Measurements from ENCODE around the gene DGKD.
"Not testable (repeated sequence)": the region's sequence is repeated elsewhere in the genome, so short reads cannot be mapped to it uniquely, and the experiment has no call there.

Gene DGKD

DNA sequence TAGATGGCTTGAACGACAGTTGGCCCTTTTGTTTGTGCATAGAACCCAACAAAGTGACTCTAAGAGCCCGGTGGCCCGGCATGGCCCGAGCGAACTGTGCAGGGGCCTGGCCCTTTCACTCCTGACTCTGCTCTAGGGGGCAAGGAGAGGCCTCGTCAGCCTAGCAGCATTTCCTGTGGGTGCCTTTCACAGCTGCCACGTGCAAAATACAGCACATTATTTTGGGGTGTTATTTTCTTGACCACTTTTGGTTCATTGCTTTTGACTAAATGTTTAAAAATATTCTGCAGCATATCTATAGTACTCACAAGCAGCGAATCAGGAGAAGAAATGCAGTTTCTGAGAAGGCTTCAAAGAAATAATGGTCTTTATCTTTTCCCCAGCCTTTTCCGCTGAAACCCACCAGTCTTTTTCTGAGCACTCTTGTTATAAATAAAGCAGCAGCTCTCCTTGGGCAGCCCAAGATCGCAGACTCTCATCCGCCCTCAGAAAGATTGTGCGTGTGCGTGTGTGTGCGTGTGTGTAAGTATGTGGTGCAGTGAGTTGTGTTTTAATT lies 31.3 kb downstream of the DGKD start:
- TF ChIP-seq, protein P1, sequence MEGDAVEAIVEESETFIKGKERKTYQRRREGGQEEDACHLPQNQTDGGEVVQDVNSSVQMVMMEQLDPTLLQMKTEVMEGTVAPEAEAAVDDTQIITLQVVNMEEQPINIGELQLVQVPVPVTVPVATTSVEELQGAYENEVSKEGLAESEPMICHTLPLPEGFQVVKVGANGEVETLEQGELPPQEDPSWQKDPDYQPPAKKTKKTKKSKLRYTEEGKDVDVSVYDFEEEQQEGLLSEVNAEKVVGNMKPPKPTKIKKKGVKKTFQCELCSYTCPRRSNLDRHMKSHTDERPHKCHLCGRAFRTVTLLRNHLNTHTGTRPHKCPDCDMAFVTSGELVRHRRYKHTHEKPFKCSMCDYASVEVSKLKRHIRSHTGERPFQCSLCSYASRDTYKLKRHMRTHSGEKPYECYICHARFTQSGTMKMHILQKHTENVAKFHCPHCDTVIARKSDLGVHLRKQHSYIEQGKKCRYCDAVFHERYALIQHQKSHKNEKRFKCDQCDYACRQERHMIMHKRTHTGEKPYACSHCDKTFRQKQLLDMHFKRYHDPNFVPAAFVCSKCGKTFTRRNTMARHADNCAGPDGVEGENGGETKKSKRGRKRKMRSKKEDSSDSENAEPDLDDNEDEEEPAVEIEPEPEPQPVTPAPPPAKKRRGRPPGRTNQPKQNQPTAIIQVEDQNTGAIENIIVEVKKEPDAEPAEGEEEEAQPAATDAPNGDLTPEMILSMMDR (IDR thresholded peaks at IDR 0.05; ENCODE audit: extremely low read depth, missing control alignments), result no peak
- DNase-seq (ENCODE audit: low spot score), result peak; percentile 64

DNA sequence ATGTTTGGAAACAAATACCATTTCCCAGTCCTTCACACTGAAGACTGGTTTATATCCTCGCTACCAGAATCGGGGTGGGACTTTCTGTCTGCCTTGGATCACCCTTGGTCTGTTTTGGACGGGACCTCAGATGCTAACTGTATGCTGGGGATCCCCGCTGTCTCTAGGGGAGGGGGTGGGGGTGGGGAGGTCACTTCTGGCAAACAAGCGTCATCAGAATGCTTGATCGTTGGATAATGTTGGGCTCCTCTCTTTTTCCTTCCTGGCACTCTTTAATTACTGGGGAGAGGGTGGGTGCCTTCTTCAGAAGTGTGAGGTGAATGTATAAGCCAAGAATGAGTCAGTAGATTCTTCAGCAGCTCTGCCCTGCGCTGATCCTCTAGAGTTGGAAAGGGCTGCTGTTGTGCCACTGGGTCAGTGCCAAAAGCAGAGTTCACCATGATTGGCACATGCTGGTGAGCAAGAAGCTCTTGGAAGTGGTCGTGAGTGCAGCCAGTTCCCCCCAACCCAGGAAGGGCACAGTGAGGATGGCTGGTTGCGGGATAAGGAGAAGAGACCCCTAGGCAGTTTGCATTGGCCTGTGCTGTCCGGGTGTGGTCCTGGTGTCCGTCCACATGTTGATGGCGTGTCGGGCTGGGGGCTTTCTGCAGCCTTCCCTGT lies 32.2 kb downstream of the DGKD start:
- TF ChIP-seq, protein P1 (IDR thresholded peaks at IDR 0.05; ENCODE audit: extremely low read depth, missing control alignments), result no peak
- no peak for DNase-seq (ENCODE audit: low spot score)

DNA sequence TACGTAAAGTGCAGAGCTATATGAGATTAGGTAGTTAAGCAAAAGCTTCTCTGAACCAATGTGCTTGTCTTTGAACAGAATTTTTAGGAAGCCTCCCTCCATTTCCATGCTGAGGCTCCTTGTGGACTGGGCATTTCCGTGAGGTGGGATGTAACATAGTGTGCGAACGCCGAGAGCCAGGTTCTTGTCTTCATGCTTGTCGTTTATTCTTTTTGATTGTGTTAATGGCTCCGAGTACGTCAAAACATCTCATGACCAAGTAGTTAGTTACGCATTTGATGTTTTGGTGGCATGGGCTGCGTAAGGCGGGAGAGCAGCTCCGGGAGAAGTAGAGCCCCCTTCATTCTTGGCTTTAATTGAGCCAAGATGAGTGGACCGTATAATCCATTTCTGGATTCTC lies 32.9 kb downstream of the DGKD start:
- TF ChIP-seq, protein P1 (IDR thresholded peaks at IDR 0.05; ENCODE audit: extremely low read depth, missing control alignments), result no peak

DNA sequence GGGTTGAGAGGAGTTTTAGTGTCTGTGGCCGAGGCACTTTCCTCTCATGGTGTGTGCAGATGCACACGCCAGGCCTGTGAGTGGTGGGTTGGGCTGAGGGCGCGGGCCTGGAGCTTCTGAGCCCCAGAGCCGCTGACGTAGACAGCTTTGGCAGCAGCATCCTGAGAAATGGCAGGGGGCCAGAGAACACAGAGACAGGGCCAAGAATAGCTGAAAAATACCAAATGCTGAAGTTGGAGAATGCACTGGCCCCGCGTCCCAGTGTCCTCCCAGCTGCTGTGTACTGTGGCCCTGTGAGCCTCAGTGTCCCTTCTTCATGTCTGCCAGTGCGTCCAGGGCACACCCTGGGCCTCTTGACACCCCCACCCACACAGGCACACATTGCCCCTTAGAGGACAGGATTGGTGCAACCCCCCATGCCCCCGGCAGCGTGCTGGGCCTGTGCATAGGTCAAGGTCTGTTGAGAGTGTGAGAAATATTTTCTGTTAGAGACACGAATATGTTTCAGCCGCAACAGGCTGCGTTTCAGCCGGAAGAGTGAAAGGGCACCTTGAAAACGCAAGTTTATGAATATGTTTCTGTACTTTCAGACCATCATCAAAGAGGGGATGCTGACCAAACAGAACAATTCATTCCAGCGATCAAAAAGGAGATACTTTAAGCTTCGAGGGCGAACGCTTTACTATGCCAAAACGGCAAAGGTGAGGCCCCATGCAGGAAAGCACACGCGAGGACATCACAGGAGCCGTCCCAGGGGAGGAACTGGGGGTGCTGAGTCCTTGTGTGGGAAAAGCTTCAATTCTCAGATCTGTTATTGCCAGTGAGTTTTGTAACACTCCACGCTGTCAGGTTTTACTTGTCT lies 33.6 kb downstream of the DGKD start:
- TF ChIP-seq, protein P1 (IDR thresholded peaks at IDR 0.05; ENCODE audit: extremely low read depth, missing control alignments), result no peak
- DNase-seq (ENCODE audit: low spot score), result no peak

More for the DNA sequence above, 32.9 kb downstream of the DGKD start:
- no peak for DNase-seq (ENCODE audit: low spot score)

DNA sequence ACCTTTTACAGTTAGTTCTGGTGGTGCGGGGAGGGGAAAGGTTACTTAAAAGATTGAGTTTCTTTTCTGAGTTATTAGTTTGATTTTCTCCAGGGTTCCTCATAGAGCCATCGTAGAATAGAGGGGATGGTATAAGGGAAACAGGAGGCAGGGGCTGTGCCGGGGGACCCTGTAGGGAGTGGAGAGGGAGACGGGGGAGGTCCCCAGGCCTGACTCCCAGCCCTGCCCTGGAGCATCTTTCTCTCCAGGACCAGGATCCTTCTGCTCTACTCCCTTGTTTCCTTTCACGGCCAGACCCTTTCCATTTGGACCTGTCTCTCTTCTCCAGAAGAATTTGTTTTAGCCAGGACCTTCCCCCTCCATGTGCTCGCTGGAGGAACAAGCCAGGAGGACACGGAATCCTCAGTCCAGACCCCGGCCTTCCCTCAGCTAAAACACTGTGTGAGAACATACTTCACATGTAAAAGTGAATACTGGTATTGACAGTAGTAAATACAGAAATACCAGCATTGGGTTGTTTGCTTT lies 35.4 kb downstream of the DGKD start:
- no peak for DNase-seq (ENCODE audit: low spot score)

DNA sequence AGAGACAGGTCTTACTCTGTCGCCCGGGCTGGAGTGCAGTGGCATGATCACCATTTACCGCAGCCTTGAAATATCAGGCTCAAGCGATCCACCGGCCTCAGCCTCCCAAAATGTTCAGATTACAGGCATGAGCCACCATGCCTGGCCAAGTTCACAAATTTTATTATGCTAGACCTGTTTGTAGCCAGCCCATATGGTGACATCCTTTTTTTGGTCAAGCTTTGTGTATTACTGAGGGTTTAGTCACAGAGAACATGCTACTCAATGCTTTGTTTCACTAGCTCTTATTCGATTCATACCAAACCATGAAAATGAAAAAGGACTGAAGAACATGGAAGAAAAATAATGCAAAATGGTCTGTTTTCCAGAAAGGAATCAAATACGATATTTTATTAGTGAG lies 41.4 kb downstream of the DGKD start:
- DNase-seq (ENCODE audit: low spot score), result no peak
- TF ChIP-seq, protein P1 (IDR thresholded peaks at IDR 0.05; ENCODE audit: extremely low read depth, missing control alignments), result no peak

More for the DNA sequence above, 35.4 kb downstream of the DGKD start:
- TF ChIP-seq, protein P1 (IDR thresholded peaks at IDR 0.05; ENCODE audit: extremely low read depth, missing control alignments), result no peak

DNA sequence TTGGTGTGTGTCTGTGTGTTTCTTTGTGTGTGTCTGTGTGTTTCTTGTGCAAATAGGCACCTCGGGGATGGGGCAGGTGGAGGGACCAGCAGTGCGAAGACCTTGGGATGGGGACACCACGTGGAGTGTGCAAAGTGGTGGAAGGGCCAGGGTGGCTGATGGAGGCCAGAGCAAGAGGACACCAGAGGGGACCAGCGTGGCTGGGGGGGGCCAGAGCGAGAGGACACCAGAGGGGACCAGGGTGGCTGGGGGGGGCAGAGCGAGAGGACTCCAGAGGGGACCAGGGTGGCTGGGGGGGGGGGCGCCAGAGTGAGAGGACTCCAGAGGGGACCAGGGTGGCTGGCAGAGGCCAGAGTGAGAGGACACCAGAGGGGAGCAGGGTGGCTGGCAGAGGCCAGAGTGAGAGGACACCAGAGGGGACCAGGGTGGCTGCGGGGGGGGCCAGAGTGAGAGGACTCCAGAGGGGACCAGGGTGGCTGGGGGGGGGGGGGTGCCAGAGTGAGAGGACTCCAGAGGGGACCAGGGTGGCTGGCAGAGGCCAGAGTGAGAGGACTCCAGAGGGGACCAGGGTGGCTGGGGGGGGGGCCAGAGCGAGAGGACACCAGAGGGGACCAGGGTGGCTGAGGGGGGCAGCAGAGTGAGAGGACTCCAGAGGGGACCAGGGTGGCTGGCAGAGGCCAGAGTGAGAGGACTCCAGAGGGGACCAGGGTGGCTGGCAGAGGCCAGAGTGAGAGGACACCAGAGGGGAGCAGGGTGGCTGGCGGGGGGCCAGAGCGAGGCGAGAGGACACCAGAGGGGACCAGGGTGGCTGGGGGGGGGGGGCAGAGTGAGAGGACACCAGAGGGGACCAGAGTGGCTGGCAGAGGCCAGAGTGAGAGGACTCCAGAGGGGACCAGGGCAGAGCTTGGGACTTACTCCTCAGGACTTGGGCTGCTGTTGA lies 42.7 kb downstream of the DGKD start:
- not testable (repeated sequence) for DNase-seq (ENCODE audit: low spot score)

Data from GM20000 (cell line).